ENCODE data around the gene IFT81.

IFT81 gene

GRCh38 chr12:110233212-110233903, 109.2 kb downstream of the IFT81 start:
- peaks cover 6% of the 10 kb centered on the region for H3K4me1 ChIP-seq
- no peaks in the 10 kb centered on the region for H4K20me1 ChIP-seq
- no peaks in the 10 kb centered on the region for H3K27me3 ChIP-seq
- no peak overlapping the region for H3K27ac ChIP-seq
- H3K9me3 ChIP-seq: no peaks in the 10 kb centered on the region
- H3K36me3 ChIP-seq: no peaks in the 10 kb centered on the region
- no peak for TF ChIP-seq Cebpa-rat (IDR thresholded peaks at IDR 0.05)
- H3K4me2 ChIP-seq: no peak overlapping the region
- H3K9ac ChIP-seq: no peak overlapping the region
- no peak overlapping the region for H3K4me3 ChIP-seq

DNA sequence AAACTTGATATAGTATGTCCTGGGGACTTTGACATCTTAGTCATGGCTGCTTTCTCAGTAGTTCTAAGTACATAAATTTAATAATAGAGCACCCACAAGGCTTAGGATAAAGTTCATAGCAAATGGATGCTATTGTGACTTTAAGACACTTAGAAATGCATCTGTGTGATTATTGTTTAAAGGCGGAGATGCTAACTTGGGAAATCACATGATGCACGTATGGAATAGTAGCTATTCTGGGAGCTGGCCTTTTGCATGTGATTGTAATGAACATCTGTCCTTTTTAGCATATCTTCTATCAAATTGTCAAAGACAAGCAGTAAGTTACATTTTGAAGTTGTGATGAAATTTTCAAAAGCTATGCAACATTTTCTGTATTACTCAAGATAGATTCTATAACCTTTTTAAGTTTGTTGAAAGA, 110.2 kb downstream of the IFT81 start:
- no peak overlapping the region for H3K9ac ChIP-seq
- no peak overlapping the region for H3K4me3 ChIP-seq
- no peak for TF ChIP-seq Cebpa-rat (IDR thresholded peaks at IDR 0.05)
- no peaks in the 10 kb centered on the region for H3K9me3 ChIP-seq
- no peaks in the 10 kb centered on the region for H3K36me3 ChIP-seq
- no peak overlapping the region for H3K4me2 ChIP-seq
- H4K20me1 ChIP-seq: no peaks in the 10 kb centered on the region
- no peak overlapping the region for H3K27ac ChIP-seq
- H3K27me3 ChIP-seq: no peaks in the 10 kb centered on the region
- peaks cover 6% of the 10 kb centered on the region for H3K4me1 ChIP-seq

GRCh38 chr12:110234755-110235154, 110.6 kb downstream of the IFT81 start:
- Histone ChIP-seq H4K20me1 (no peaks in the 10 kb centered on the region), H3K4me2 (no peak overlapping the region), H3K27me3 (no peaks in the 10 kb centered on the region), H3K27ac (no peak overlapping the region), H3K9me3 (no peaks in the 10 kb centered on the region), H3K4me3 (no peak overlapping the region), H3K36me3 (no peaks in the 10 kb centered on the region), H3K4me1 (peaks cover 6% of the 10 kb centered on the region), H3K9ac (no peak overlapping the region)
- no peak; the same call in 1 of the 2 replicates for TF ChIP-seq Cebpa-rat (IDR thresholded peaks at IDR 0.05)

DNA sequence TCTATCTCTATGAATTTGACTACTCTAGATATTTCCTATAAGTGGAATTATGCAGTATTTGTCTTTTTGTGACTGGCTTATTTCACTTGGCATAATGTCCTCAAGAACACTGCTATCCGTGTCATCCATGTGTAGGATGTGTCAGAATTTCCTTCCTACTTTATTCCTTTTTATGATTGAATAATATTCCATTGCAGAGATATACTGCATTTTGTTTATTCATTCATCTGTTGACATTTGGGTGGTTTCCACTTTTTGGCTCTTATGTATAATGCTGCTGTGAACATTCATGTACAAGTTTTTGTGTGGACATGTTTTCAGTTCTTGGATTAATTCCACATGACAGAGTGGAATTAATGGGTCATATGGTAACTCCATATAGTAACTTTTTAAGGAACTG, 111.2 kb downstream of the IFT81 start:
- no peaks in the 10 kb centered on the region for H4K20me1 ChIP-seq
- H3K36me3 ChIP-seq: no peaks in the 10 kb centered on the region
- no peak overlapping the region for H3K9ac ChIP-seq
- H3K9me3 ChIP-seq: no peaks in the 10 kb centered on the region
- no peak overlapping the region for H3K4me2 ChIP-seq
- TF ChIP-seq Cebpa-rat (IDR thresholded peaks at IDR 0.05): no peak
- no peak overlapping the region for H3K4me3 ChIP-seq
- H3K27me3 ChIP-seq: no peaks in the 10 kb centered on the region
- H3K27ac ChIP-seq: no peak overlapping the region
- H3K4me1 ChIP-seq: peaks cover 6% of the 10 kb centered on the region

DNA sequence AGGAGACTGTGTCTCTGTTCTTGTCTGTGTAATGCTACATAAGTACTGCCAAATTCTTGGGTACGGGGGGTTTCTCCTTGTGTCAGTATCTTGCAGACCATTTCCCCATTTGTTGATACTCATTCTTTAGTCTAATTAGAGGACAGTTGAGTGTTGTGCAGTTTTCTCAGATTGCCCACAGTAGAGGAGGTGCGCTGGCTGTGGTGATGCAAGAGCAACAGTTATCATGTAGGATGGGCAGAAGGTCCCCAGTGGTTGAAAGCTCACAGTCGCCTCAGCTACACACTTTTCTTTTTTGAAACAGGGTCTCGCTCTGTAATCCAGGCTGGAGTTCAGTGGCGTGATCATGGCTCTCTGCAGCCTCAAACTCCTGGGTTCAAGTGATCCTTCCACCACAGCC, 119.1 kb downstream of the IFT81 start:
- no peak overlapping the region for H3K4me2 ChIP-seq
- no peak overlapping the region for H3K9ac ChIP-seq
- TF ChIP-seq Cebpa-rat (IDR thresholded peaks at IDR 0.05): no peak
- no peaks in the 10 kb centered on the region for H3K9me3 ChIP-seq
- H3K4me1 ChIP-seq: peaks cover 15% of the 10 kb centered on the region
- no peak overlapping the region for H3K27ac ChIP-seq
- H4K20me1 ChIP-seq: no peaks in the 10 kb centered on the region
- no peaks in the 10 kb centered on the region for H3K36me3 ChIP-seq
- no peaks in the 10 kb centered on the region for H3K27me3 ChIP-seq
- H3K4me3 ChIP-seq: no peak overlapping the region

DNA sequence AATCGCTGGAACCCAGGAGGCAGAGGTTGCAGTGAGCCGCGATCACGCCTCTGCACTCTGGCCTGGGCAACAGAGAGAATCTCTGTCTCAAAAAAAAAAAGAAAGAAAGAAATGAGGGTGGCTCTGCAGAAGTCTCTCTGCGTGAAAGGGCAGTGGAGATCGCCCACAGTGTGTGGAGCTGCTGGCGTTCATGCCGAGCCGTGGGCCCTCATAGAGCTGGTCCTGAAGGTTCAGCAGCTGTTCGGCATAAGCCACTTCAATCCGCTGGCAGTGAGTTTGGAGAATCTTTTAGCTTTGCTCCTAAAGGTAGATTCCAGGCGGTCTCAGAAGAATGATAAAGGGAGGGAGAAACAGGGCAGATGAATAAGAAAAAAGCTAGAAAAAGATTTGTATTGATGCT, 120.2 kb downstream of the IFT81 start:
- peaks cover 24% of the 10 kb centered on the region for H3K4me1 ChIP-seq
- H3K27me3 ChIP-seq: no peaks in the 10 kb centered on the region
- H3K27ac ChIP-seq: no peak overlapping the region
- H3K4me3 ChIP-seq: no peak overlapping the region
- no peak overlapping the region for H3K9ac ChIP-seq
- no peak overlapping the region for H3K4me2 ChIP-seq
- no peak for TF ChIP-seq Cebpa-rat (IDR thresholded peaks at IDR 0.05)
- H4K20me1 ChIP-seq: no peaks in the 10 kb centered on the region
- no peaks in the 10 kb centered on the region for H3K9me3 ChIP-seq
- H3K36me3 ChIP-seq: no peaks in the 10 kb centered on the region

GRCh38 chr12:110244829-110245228, 120.7 kb downstream of the IFT81 start:
- Histone ChIP-seq H3K4me2 (no peak overlapping the region), H3K9ac (no peak overlapping the region), H3K27ac (no peak overlapping the region), H3K27me3 (no peaks in the 10 kb centered on the region), H3K4me1 (peaks cover 28% of the 10 kb centered on the region), H3K36me3 (no peaks in the 10 kb centered on the region), H3K4me3 (no peak overlapping the region), H3K9me3 (no peaks in the 10 kb centered on the region), H4K20me1 (no peaks in the 10 kb centered on the region)
- TF ChIP-seq Cebpa-rat (IDR thresholded peaks at IDR 0.05): no peak

DNA sequence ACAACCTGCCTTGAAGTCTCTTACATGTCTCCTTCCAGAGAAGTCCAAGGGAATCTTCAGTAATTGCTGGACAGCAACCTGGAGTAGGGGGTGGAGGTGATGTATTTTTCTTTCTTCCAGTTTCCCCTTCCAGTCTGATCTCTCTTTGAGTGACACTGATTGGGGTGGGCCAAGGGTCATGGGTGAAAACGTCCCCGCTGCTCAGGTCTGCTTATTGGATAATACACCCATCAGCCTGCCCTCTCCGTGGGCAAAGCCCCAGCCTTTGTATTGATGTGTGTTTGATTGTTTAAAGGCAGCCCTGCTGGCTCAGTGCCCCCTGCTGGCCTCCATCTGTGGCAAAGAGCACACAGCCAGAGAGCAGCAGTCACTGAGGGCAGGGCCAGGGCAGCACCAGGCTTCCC, 121.2 kb downstream of the IFT81 start:
- Histone ChIP-seq H3K27me3 (no peaks in the 10 kb centered on the region), H3K36me3 (no peaks in the 10 kb centered on the region), H3K4me1 (peaks cover 28% of the 10 kb centered on the region)

GRCh38 chr12:110246636-110247339, 122.6 kb downstream of the IFT81 start:
- no peak overlapping the region for H3K4me3 ChIP-seq
- peak overlapping the region; percentile 59; the same call in 1 of the 2 replicates for H3K9ac ChIP-seq
- peak overlapping the region; percentile 69 for H3K4me2 ChIP-seq
- H3K36me3 ChIP-seq: no peaks in the 10 kb centered on the region
- H3K4me1 ChIP-seq: peaks cover 28% of the 10 kb centered on the region
- no peaks in the 10 kb centered on the region for H4K20me1 ChIP-seq
- H3K27me3 ChIP-seq: no peaks in the 10 kb centered on the region
- H3K27ac ChIP-seq: peak overlapping the region; percentile 65
- H3K9me3 ChIP-seq: no peaks in the 10 kb centered on the region
- TF ChIP-seq Cebpa-rat (IDR thresholded peaks at IDR 0.05): no peak

More for the DNA sequence above, 121.2 kb downstream of the IFT81 start:
- Histone ChIP-seq H4K20me1 (no peaks in the 10 kb centered on the region), H3K4me3 (no peak overlapping the region), H3K4me2 (no peak overlapping the region), H3K27ac (no peak overlapping the region), H3K9ac (no peak overlapping the region), H3K9me3 (no peaks in the 10 kb centered on the region)
- no peak for TF ChIP-seq Cebpa-rat (IDR thresholded peaks at IDR 0.05)

DNA sequence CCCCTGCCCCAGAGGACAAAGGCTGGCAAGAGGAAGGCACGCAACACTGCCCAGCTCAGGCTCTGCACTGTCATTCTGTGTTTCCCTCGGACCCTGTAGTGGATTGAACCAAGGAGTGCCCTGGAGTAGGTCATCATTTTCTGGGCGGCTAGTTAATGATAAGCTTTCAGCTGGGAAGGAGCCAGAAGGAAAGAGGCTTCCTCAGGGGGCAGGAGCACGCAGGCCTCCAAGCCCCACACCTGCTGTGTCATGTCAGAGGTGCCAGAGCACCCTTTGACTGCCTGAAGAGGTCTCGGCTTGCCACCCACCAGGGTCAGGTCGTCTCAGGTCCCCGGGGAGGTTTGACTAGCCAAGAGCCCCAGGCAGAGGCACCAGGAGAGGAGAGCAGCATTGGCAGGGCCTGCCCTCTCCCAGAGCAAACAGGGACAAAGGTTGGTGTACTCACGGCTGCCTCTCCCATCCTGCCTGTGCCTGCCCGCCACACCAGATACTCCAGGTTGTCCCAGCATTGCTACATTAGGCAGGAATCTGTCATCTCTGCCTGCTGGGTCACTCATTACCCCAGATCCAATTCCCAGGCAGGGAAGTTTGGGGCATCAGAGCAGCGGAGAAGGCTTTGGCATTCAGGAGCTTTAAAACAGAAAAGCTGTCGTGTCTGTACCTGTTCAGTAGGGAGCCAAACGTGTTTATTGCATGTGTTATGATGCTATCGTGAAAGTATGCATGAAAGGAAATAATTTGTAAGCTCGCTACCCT, 123.4 kb downstream of the IFT81 start:
- Histone ChIP-seq H3K4me1 (peaks cover 28% of the 10 kb centered on the region), H3K27me3 (no peaks in the 10 kb centered on the region), H3K4me2 (peak overlapping the region; percentile 69), H3K9me3 (no peaks in the 10 kb centered on the region), H3K27ac (peak overlapping the region; percentile 65), H3K36me3 (no peaks in the 10 kb centered on the region), H3K4me3 (no peak overlapping the region), H3K9ac (peak overlapping the region; percentile 59; the same call in 1 of the 2 replicates), H4K20me1 (no peaks in the 10 kb centered on the region)
- TF ChIP-seq Cebpa-rat (IDR thresholded peaks at IDR 0.05): no peak

Data from BLaER1 (cell line).